Neural cell (in vitro differentiated cells): Measurements from ENCODE around the gene TEAD4. TPM values are rescaled to one million over a fixed set of nuclear protein-coding genes. Genes with fewer than 3 reads are reported as not detected.

ENCODE experiments used
- H2AFZ ChIP-seq: fragments of 200-600, 300-800 bp; sonication (generic), shearing (Covaris generic); 2 replicates; pipeline ENCODE4 v1.6.0; 2014; ENCODE audit warnings: low read depth, mild to moderate bottlenecking, antibody characterized with exemption, low read length, moderate library complexity
- H3F3A ChIP-seq: fragments of 200-600 bp; shearing (Covaris generic); 2 replicates; pipeline ENCODE4 v1.6.1; 2016; ENCODE audit warnings: mild to moderate bottlenecking, moderate library complexity, mixed read lengths, antibody characterized with exemption, low read length; ENCODE audit not compliant: insufficient read depth, poor library complexity, severe bottlenecking
- H3K27ac ChIP-seq: fragments of 200-600, 300-800 bp; sonication (generic), shearing (Covaris generic); 2 replicates; pipeline ENCODE4 v1.5.1; 2014; ENCODE audit warnings: mild to moderate bottlenecking, low read length, moderate library complexity
- H3K27me3 ChIP-seq: fragments of 300-800, 200-600 bp; sonication (generic), shearing (Covaris generic); 2 replicates; pipeline ENCODE4 v1.6.0; 2014; ENCODE audit warnings: mild to moderate bottlenecking, low read depth, low read length, moderate library complexity; ENCODE audit not compliant: insufficient read depth
- H3K36me3 ChIP-seq: fragments of 300-800, 200-600 bp; sonication (generic), shearing (Covaris generic); 2 replicates; pipeline ENCODE4 v1.5.1; 2014; ENCODE audit warnings: mild to moderate bottlenecking, antibody characterized with exemption, low read length, moderate library complexity; ENCODE audit not compliant: insufficient read depth
- H3K4me2 ChIP-seq: fragments of 300-800, 200-600 bp; sonication (generic), shearing (Covaris generic); 2 replicates; pipeline ENCODE4 v1.6.0; 2014; ENCODE audit warnings: mild to moderate bottlenecking, low read length
- H3K4me3 ChIP-seq: fragments of 300-800, 200-600 bp; sonication (generic), shearing (Covaris generic); 2 replicates; pipeline ENCODE4 v1.5.1; 2014; ENCODE audit warnings: mild to moderate bottlenecking, low read length, moderate library complexity
- H3K79me2 ChIP-seq: fragments of 200-600 bp; shearing (Covaris generic); replicated peaks from 2 replicates; pipeline ENCODE4 v1.6.0; 2014; ENCODE audit warnings: mild to moderate bottlenecking, low read length, moderate library complexity; ENCODE audit not compliant: insufficient read depth
- H3K9ac ChIP-seq: fragments of 300-800, 200-600 bp; sonication (generic), shearing (Covaris generic); 2 replicates; pipeline ENCODE4 v1.6.1; 2016; ENCODE audit warnings: mild to moderate bottlenecking, low read length, mixed read lengths
- H3K9me2 ChIP-seq: fragments of 200-600 bp; shearing (Covaris generic); 2 replicates; pipeline ENCODE4 v1.6.1; 2016; ENCODE audit warnings: mild to moderate bottlenecking, low read length, mixed read lengths; ENCODE audit not compliant: insufficient read depth
- H3K9me3 ChIP-seq: fragments of 200-600, 300-800 bp; sonication (generic), shearing (Covaris generic); 2 replicates; pipeline ENCODE4 v1.6.1; 2016; ENCODE audit warnings: mild to moderate bottlenecking, mixed run types, low read length, moderate library complexity, mixed read lengths
- H4K20me1 ChIP-seq: fragments of 200-600 bp; shearing (Covaris generic); 2 replicates; pipeline ENCODE4 v1.6.1; 2016; ENCODE audit warnings: mild to moderate bottlenecking, mixed run types; ENCODE audit not compliant: insufficient read depth
- EP300 ChIP-seq: fragments of 450-650 bp; conservative IDR thresholded peaks from 2 replicates; pipeline ENCODE4 v1.6.1; 2014; ENCODE audit warnings: antibody characterized with exemption, mild to moderate bottlenecking, moderate library complexity; ENCODE audit not compliant: poor library complexity, severe bottlenecking
- EZH2 ChIP-seq: fragments of 200-600, 300-800 bp; shearing (Covaris generic), sonication (generic); IDR thresholded peaks from 2 replicates; pipeline ENCODE4 v1.6.1; 2014; ENCODE audit warnings: antibody characterized with exemption, low read length, borderline replicate concordance, mild to moderate bottlenecking; ENCODE audit not compliant: insufficient read depth, poor library complexity, severe bottlenecking
- MXI1 ChIP-seq: fragments of 450-650 bp; conservative IDR thresholded peaks from 2 replicates; pipeline ENCODE4 v1.6.1; 2014; ENCODE audit warnings: antibody characterized with exemption, mild to moderate bottlenecking; ENCODE audit not compliant: poor library complexity, severe bottlenecking
- POLR2AphosphoS5 ChIP-seq: IDR thresholded peaks from 2 replicates; pipeline ENCODE4 v1.6.1; 2012
- RAD21 ChIP-seq: fragments of 450-650 bp; conservative IDR thresholded peaks from 2 replicates; pipeline ENCODE4 v1.6.1; 2014; ENCODE audit warnings: antibody characterized with exemption, mild to moderate bottlenecking, moderate library complexity
- REST ChIP-seq: IDR thresholded peaks from 2 replicates; pipeline ENCODE4 v1.6.1; 2012; ENCODE audit warnings: borderline replicate concordance
- SMC3 ChIP-seq: fragments of 450-650 bp; conservative IDR thresholded peaks from 2 replicates; pipeline ENCODE4 v1.6.1; 2014; ENCODE audit warnings: antibody characterized with exemption, mild to moderate bottlenecking, moderate library complexity; ENCODE audit not compliant: poor library complexity
- TAF1 ChIP-seq: IDR thresholded peaks from 2 replicates; pipeline ENCODE4 v1.6.1; 2012; ENCODE audit warnings: low read depth
- polyA plus RNA-seq: library from polyadenylated mRNA; depleted of rRNA; stranded (reverse); fragments of >200 nt; gene quantifications from 2 replicates; pipeline ENCODE4 v1.2.3, GENCODE V29; 2014
- TF ChIP-seq, protein P1 (sequence below): fragments of 450-650 bp; IDR thresholded peaks from 2 replicates; pipeline ENCODE4 v1.5.1; 2014; ENCODE audit warnings: antibody characterized with exemption, mild to moderate bottlenecking, moderate library complexity; ENCODE audit not compliant: poor library complexity, severe bottlenecking

The TEAD4 gene
- polyA plus RNA-seq, 1 donor from 2014 or later: 1.6 TPM

DNA sequence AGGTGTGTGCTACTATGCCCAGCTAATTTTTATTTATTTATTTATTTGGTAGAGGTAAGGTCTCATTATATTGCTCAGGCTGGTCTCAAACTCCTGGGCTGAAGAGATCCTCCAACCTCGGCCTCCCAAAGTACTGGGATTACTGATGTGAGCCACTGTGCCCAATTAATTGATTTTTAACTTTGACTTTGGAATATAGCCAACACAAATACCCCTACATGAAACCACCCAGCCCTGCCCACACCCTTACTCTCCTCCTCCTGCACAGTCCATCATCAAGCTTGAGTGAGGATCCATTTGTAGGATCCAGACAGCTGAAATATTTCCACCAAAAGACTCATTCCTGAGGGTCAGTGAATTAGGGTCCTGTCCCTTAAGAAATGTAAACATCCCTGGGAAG lies 3.3 kb upstream of the TEAD4 start:
- TF ChIP-seq POLR2AphosphoS5: no peak
- no peak for TF ChIP-seq EP300
- no peak for TF ChIP-seq EZH2
- no peak for TF ChIP-seq TAF1
- TF ChIP-seq SMC3: no peak
- no peak for TF ChIP-seq REST
- TF ChIP-seq, protein P1, sequence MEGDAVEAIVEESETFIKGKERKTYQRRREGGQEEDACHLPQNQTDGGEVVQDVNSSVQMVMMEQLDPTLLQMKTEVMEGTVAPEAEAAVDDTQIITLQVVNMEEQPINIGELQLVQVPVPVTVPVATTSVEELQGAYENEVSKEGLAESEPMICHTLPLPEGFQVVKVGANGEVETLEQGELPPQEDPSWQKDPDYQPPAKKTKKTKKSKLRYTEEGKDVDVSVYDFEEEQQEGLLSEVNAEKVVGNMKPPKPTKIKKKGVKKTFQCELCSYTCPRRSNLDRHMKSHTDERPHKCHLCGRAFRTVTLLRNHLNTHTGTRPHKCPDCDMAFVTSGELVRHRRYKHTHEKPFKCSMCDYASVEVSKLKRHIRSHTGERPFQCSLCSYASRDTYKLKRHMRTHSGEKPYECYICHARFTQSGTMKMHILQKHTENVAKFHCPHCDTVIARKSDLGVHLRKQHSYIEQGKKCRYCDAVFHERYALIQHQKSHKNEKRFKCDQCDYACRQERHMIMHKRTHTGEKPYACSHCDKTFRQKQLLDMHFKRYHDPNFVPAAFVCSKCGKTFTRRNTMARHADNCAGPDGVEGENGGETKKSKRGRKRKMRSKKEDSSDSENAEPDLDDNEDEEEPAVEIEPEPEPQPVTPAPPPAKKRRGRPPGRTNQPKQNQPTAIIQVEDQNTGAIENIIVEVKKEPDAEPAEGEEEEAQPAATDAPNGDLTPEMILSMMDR: no peak
- no peak for TF ChIP-seq MXI1
- TF ChIP-seq RAD21: no peak
- peaks cover 33% of the 10 kb centered on the region for H3K27me3 ChIP-seq
- no peaks in the 10 kb centered on the region for H4K20me1 ChIP-seq
- H3F3A ChIP-seq: no peaks in the 10 kb centered on the region
- no peak overlapping the region for H3K4me3 ChIP-seq
- no peaks in the 10 kb centered on the region for H3K79me2 ChIP-seq
- no peak overlapping the region for H3K9ac ChIP-seq
- no peaks in the 10 kb centered on the region for H3K36me3 ChIP-seq
- no peak overlapping the region for H2AFZ ChIP-seq
- no peaks in the 10 kb centered on the region for H3K9me2 ChIP-seq
- no peak overlapping the region for H3K4me2 ChIP-seq
- H3K9me3 ChIP-seq: no peaks in the 10 kb centered on the region
- no peak overlapping the region for H3K27ac ChIP-seq

GRCh38 chr12:2957816-2958431 lies 1.3 kb upstream of the TEAD4 start:
- H3K9me2 ChIP-seq: no peaks in the 10 kb centered on the region

More at GRCh38 chr12:2957816-2958431, 1.3 kb upstream of the TEAD4 start:
- Histone ChIP-seq H3K79me2 (no peaks in the 10 kb centered on the region), H3K36me3 (no peaks in the 10 kb centered on the region), H3K9ac (no peak overlapping the region), H3F3A (no peaks in the 10 kb centered on the region), H3K4me2 (no peak overlapping the region), H3K27me3 (peaks cover 44% of the 10 kb centered on the region), H3K27ac (no peak overlapping the region), H3K4me3 (peak overlapping the region; percentile 71), H4K20me1 (no peaks in the 10 kb centered on the region), H3K9me3 (no peaks in the 10 kb centered on the region), H2AFZ (no peak overlapping the region)
- TF ChIP-seq TAF1 (no peak), MXI1 (no peak), POLR2AphosphoS5 (no peak), EP300 (no peak), SMC3 (no peak)
